HCT116 (cell line): ENCODE data around the gene MEIOB. TPM values are rescaled to one million over a fixed set of nuclear protein-coding genes. Genes with fewer than 3 reads are reported as not detected.

ENCODE experiments used
- ATAC-seq: fragments of 200-7000 bp; cut with Tn5 transposase; 2 replicates; pipeline ENCODE4 v1.9.1; 2020; ENCODE audit warnings: mild to moderate bottlenecking, moderate library complexity
- BruUV-seq: library from RNA; stranded (reverse); fragments of 400-500 nt; replicated peaks from 2 replicates; lab custom pipeline; 2021; lab: Mats Ljungman, UMichigan
- CTCF ChIA-PET: fragments of 300-600 bp; sonication (Branson Sonifier 250); formaldehyde crosslinking; loops from one replicate; lab custom pipeline; 2021; ENCODE audit warnings: antibody characterized with exemption; lab: Charles Lee
- POLR2A ChIA-PET: fragments of 300-600, 350-600 bp; sonication (Branson Sonifier 250); formaldehyde crosslinking; loops from one replicate; lab custom pipeline; 2021; ENCODE audit warnings: antibody characterized with exemption; lab: Charles Lee
- RAD21 ChIA-PET, 2 experiments: fragments of 300-600 bp; sonication (Branson Sonifier 250); formaldehyde crosslinking; loops; one replicate each; lab custom pipeline; 2023; ENCODE audit warnings: low total read pairs in 2 of 2; ENCODE audit not compliant: uncharacterized antibody in 2 of 2, unreplicated experiment in 2 of 2, low non-redundant PET in 1 of 2; lab: Charles Lee
- DNase-seq: peaks from one replicate; pipeline ENCODE4 v3.0.0-alpha.2; 2010; ENCODE audit warnings: low read depth, low spot score
- H2AFZ ChIP-seq: fragments of 200-600 bp; shearing (Covaris generic), sonication (generic); 2 replicates; pipeline ENCODE4 v1.6.1; 2017; ENCODE audit warnings: low read depth, mixed run types, mixed read lengths, antibody characterized with exemption, low read length; ENCODE audit not compliant: poor library complexity, severe bottlenecking
- H3K27ac ChIP-seq: 2 replicates; pipeline ENCODE4 v1.5.1; 2012; ENCODE audit warnings: low read depth, low read length
- H3K27me3 ChIP-seq: fragments of 200-600 bp; sonication (generic); 2 replicates; pipeline ENCODE4 v1.6.1; 2016; ENCODE audit warnings: mixed run types, low read length, mixed read lengths; ENCODE audit not compliant: insufficient read depth
- H3K36me3 ChIP-seq, 2 experiments: fragments of 200-500 bp in 1 of 2; fragments of 200-600 bp in 1 of 2; sonication (Bioruptor generic) in 1 of 2; sonication (generic) in 1 of 2; 2 replicates each; pipeline versions ENCODE4 v1.5.1 to v1.6.1; 2014 to 2016; ENCODE audit warnings: low read length in 2 of 2, inconsistent platforms in 1 of 2, mixed read lengths in 1 of 2, mixed run types in 1 of 2; ENCODE audit not compliant: insufficient read depth in 2 of 2, control insufficient read depth in 1 of 2
- H3K4me1 ChIP-seq, 2 experiments: fragments of 200-600 bp in 1 of 2; sonication (generic) in 1 of 2; 2 replicates each; pipeline versions ENCODE4 v1.5.1 to v1.6.1; 2012 to 2017; ENCODE audit warnings: low read length in 2 of 2, inconsistent platforms in 1 of 2, mild to moderate bottlenecking in 1 of 2, mixed read lengths in 1 of 2, mixed run types in 1 of 2, moderate library complexity in 1 of 2; ENCODE audit not compliant: insufficient read depth in 2 of 2, control insufficient read depth in 1 of 2
- H3K4me2 ChIP-seq: fragments of 200-600 bp; sonication (generic); 2 replicates; pipeline ENCODE4 v1.6.1; 2017; ENCODE audit warnings: mixed run types, low read length, mixed read lengths
- H3K4me3 ChIP-seq, 2 experiments: fragments of 200-600 bp in 1 of 2; sonication (generic) in 1 of 2; replicated peaks in 1 of 2; 2 replicates each; pipeline ENCODE4 v1.5.1; 2011 to 2016; ENCODE audit warnings: low read length in 2 of 2, control low read depth in 1 of 2, low read depth in 1 of 2, mild to moderate bottlenecking in 1 of 2, mixed read lengths in 1 of 2, mixed run types in 1 of 2
- H3K79me2 ChIP-seq: fragments of 200-600 bp; sonication (generic); 2 replicates; pipeline ENCODE4 v1.6.1; 2017; ENCODE audit warnings: mild to moderate bottlenecking, mixed run types, low read length, moderate library complexity, mixed read lengths; ENCODE audit not compliant: insufficient read depth
- H3K9ac ChIP-seq: fragments of 200-600 bp; sonication (generic); 2 replicates; pipeline ENCODE4 v1.6.1; 2016; ENCODE audit warnings: low read length, mixed read lengths
- H3K9me2 ChIP-seq: fragments of 200-600 bp; sonication (generic), shearing (Covaris generic); 2 replicates; pipeline ENCODE4 v1.6.1; 2017; ENCODE audit warnings: mixed run types, mild to moderate bottlenecking, moderate library complexity; ENCODE audit not compliant: insufficient read depth
- H3K9me3 ChIP-seq, 2 experiments: fragments of 200-500 bp in 1 of 2; fragments of 200-600 bp in 1 of 2; sonication (Bioruptor generic) in 1 of 2; sonication (generic) in 1 of 2; 2 replicates each; pipeline ENCODE4 v1.6.1; 2014 to 2017; ENCODE audit warnings: low read length in 2 of 2, mixed read lengths in 2 of 2, inconsistent platforms in 1 of 2, low read depth in 1 of 2, mild to moderate bottlenecking in 1 of 2, mixed run types in 1 of 2, moderate library complexity in 1 of 2; ENCODE audit not compliant: control insufficient read depth in 1 of 2, insufficient read depth in 1 of 2
- H4K20me1 ChIP-seq: fragments of 200-600 bp; sonication (generic), shearing (Covaris generic); 2 replicates; pipeline ENCODE4 v1.6.1; 2017; ENCODE audit warnings: mixed run types, mild to moderate bottlenecking, moderate library complexity; ENCODE audit not compliant: insufficient read depth
- CEBPB ChIP-seq: IDR thresholded peaks from 2 replicates; pipeline ENCODE4 v1.6.1; 2012; ENCODE audit warnings: low read depth
- ELF1 ChIP-seq: IDR thresholded peaks from 2 replicates; pipeline ENCODE4 v1.6.1; 2012; ENCODE audit warnings: low read depth, borderline replicate concordance
- EZH2 ChIP-seq: fragments of 200-600 bp; sonication (generic); IDR thresholded peaks from 2 replicates; pipeline ENCODE4 v1.6.1; 2017; ENCODE audit warnings: antibody characterized with exemption, mixed run types
- RAD21 ChIP-seq: IDR thresholded peaks from 2 replicates; pipeline ENCODE4 v1.6.1; 2012; ENCODE audit warnings: low read depth, mild to moderate bottlenecking
- SIN3A ChIP-seq: IDR thresholded peaks from 2 replicates; pipeline ENCODE4 v1.6.1; 2012; ENCODE audit warnings: low read depth
- SRF ChIP-seq: IDR thresholded peaks from 2 replicates; pipeline ENCODE4 v1.6.1; 2012; ENCODE audit warnings: low read depth
- ZFX ChIP-seq: fragments of 450-650 bp; IDR thresholded peaks from 2 replicates; pipeline ENCODE4 v1.6.1; 2017
- intact Hi-C: fragments of 100-400 bp; cut with micrococcal nuclease; formaldehyde crosslinking; loops from 2 replicates; pipeline ENCODE4 v1.10.0; 2022
- total RNA-seq: library from RNA; stranded (reverse); gene quantifications from one replicate; pipeline ENCODE4 v1.2.1, GENCODE V29; 2021; ENCODE audit not compliant: unreplicated experiment
- TF ChIP-seq, protein P1 (sequence below): IDR thresholded peaks from 2 replicates; pipeline ENCODE4 v1.6.1; 2012; ENCODE audit warnings: low read depth
- TF ChIP-seq, protein P2 (sequence below), 3 experiments: fragments of 200-600 bp in 1 of 3; sonication (generic) in 1 of 3; IDR thresholded peaks in 2 of 3; conservative IDR thresholded peaks in 1 of 3; 2 replicates each; pipeline ENCODE4 v1.5.1; 2012 to 2017; ENCODE audit warnings: low read depth in 2 of 3, low read length in 2 of 3, antibody characterized with exemption in 1 of 3, borderline replicate concordance in 1 of 3, control low read depth in 1 of 3, mild to moderate bottlenecking in 1 of 3, mixed read lengths in 1 of 3, mixed run types in 1 of 3, moderate library complexity in 1 of 3; ENCODE audit not compliant: insufficient read depth in 1 of 3
- TF ChIP-seq, protein P3 (sequence below): IDR thresholded peaks from 2 replicates; pipeline ENCODE4 v1.6.1; 2012
- TF ChIP-seq, protein P4 (sequence below): IDR thresholded peaks from 2 replicates; pipeline ENCODE4 v1.6.1; 2011; ENCODE audit warnings: mild to moderate bottlenecking, low read length, moderate library complexity; ENCODE audit not compliant: insufficient replicate concordance; ENCODE audit errors: extremely low read depth

The MEIOB gene
- total RNA-seq, 1 experiment from 2014 or later, result 0.59 TPM

DNA sequence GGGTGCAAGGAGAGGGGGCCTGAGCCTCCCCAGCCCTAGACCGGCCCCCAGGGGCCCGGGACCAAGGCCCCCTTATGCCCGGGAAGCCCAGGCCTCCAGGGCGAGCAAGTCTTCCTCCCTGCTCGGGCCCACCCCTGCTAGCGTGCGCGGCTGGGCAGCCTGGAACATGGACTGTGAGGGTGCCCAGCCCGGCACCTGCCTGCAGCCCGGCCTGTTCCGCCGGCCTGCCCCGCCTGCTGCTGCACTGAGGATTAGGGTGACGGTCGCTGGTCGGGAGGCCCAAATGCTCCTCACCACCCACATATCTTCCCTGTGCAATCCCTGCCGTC lies 40.2 kb upstream of the MEIOB start (continued):
- TF ChIP-seq, protein P1, sequence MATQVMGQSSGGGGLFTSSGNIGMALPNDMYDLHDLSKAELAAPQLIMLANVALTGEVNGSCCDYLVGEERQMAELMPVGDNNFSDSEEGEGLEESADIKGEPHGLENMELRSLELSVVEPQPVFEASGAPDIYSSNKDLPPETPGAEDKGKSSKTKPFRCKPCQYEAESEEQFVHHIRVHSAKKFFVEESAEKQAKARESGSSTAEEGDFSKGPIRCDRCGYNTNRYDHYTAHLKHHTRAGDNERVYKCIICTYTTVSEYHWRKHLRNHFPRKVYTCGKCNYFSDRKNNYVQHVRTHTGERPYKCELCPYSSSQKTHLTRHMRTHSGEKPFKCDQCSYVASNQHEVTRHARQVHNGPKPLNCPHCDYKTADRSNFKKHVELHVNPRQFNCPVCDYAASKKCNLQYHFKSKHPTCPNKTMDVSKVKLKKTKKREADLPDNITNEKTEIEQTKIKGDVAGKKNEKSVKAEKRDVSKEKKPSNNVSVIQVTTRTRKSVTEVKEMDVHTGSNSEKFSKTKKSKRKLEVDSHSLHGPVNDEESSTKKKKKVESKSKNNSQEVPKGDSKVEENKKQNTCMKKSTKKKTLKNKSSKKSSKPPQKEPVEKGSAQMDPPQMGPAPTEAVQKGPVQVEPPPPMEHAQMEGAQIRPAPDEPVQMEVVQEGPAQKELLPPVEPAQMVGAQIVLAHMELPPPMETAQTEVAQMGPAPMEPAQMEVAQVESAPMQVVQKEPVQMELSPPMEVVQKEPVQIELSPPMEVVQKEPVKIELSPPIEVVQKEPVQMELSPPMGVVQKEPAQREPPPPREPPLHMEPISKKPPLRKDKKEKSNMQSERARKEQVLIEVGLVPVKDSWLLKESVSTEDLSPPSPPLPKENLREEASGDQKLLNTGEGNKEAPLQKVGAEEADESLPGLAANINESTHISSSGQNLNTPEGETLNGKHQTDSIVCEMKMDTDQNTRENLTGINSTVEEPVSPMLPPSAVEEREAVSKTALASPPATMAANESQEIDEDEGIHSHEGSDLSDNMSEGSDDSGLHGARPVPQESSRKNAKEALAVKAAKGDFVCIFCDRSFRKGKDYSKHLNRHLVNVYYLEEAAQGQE, result no peak

DNA sequence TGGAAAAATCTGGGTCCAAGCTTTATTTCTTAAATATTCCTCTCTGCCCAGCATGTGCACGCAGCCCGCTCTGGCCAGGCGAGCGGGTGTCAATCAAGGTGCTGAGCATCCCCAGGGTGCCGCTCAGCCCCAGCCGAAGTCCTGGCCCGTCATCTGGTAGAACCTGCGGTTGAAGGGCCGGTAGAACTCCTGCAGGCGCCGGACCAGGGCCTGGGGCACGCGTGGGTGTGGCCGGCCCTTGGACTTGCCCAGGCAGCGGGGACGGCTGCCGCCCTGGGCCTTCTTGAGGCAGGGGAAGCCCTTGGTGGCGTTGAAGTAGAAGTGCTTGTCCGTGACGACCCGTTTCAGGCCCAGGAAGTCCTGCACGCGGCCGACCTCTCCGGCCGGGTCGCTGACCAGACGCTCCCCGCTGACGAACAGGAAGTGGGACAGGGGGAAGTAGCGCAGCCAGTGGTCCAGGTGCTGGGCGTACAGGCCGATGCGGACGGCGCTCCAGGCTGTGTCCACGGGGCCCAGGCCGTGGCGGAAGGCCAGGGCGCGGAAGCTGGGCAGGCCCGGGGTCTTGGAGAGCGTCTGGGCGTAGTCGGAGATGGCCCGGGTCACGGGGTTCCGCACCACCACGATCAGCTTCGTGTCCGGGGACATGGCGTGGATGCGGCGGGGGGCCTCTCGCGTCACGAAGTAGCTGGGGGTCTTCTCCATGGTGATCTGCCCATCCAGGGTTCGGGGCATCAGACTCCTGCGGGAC lies 39.7 kb upstream of the MEIOB start:
- Histone ChIP-seq H3K9me3 (no peaks in the 10 kb centered on the region), H2AFZ (no peak overlapping the region), H3K4me2 (no peak overlapping the region), H3K27ac (no peak overlapping the region; the same call in 1 of the 2 replicates), H3K9ac (no peak overlapping the region), H3K4me1 (peaks cover 17 to 19% of the 10 kb centered on the region in 2 experiments), H3K9me2 (no peaks in the 10 kb centered on the region), H4K20me1 (no peaks in the 10 kb centered on the region), H3K79me2 (no peaks in the 10 kb centered on the region), H3K27me3 (no peaks in the 10 kb centered on the region), H3K4me3 (no peak overlapping the region), H3K36me3 (no peaks in the 10 kb centered on the region)
- ChIA-PET POLR2A (interaction anchor here (1.1 to 1.2 kb wide), 2 partner anchors 9 to 53 kb away, joined by 3 read pairs; partner anchors contain the start of gene RPS2), CTCF (no interaction called here), RAD21 (no interaction called here)
- BruUV-seq, result no TSS peak
- ATAC-seq (no peak), DNase-seq (no peak)
- intact Hi-C loops, result no loop called here
- TF ChIP-seq RAD21 (no peak), CEBPB (no peak), SIN3A (no peak), SRF (no peak), ELF1 (no peak), EZH2 (no peak), ZFX (no peak)
- TF ChIP-seq, protein P1, result no peak
- TF ChIP-seq, protein P2, sequence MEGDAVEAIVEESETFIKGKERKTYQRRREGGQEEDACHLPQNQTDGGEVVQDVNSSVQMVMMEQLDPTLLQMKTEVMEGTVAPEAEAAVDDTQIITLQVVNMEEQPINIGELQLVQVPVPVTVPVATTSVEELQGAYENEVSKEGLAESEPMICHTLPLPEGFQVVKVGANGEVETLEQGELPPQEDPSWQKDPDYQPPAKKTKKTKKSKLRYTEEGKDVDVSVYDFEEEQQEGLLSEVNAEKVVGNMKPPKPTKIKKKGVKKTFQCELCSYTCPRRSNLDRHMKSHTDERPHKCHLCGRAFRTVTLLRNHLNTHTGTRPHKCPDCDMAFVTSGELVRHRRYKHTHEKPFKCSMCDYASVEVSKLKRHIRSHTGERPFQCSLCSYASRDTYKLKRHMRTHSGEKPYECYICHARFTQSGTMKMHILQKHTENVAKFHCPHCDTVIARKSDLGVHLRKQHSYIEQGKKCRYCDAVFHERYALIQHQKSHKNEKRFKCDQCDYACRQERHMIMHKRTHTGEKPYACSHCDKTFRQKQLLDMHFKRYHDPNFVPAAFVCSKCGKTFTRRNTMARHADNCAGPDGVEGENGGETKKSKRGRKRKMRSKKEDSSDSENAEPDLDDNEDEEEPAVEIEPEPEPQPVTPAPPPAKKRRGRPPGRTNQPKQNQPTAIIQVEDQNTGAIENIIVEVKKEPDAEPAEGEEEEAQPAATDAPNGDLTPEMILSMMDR (IDR thresholded peaks at IDR 0.05 in 2 of 3, conservative IDR thresholded peaks at IDR 0.05 in 1 of 3; ENCODE audit: borderline replicate concordance in 1 of 3, insufficient read depth in 1 of 3, low read depth in 2 of 3, low read length in 2 of 3), result no peak
- TF ChIP-seq, protein P3, sequence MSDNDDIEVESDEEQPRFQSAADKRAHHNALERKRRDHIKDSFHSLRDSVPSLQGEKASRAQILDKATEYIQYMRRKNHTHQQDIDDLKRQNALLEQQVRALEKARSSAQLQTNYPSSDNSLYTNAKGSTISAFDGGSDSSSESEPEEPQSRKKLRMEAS, result no peak
- TF ChIP-seq, protein P4, sequence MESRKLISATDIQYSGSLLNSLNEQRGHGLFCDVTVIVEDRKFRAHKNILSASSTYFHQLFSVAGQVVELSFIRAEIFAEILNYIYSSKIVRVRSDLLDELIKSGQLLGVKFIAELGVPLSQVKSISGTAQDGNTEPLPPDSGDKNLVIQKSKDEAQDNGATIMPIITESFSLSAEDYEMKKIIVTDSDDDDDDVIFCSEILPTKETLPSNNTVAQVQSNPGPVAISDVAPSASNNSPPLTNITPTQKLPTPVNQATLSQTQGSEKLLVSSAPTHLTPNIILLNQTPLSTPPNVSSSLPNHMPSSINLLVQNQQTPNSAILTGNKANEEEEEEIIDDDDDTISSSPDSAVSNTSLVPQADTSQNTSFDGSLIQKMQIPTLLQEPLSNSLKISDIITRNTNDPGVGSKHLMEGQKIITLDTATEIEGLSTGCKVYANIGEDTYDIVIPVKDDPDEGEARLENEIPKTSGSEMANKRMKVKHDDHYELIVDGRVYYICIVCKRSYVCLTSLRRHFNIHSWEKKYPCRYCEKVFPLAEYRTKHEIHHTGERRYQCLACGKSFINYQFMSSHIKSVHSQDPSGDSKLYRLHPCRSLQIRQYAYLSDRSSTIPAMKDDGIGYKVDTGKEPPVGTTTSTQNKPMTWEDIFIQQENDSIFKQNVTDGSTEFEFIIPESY, result no peak
